ENCODE results near the gene ABCC9. TPM values are rescaled to one million over a fixed set of nuclear protein-coding genes. Genes with fewer than 3 reads are reported as not detected.

The ABCC9 gene
- total and polyA plus RNA-seq, 12 donors = 8.7 to 128 (median 90.0) TPM

DNA sequence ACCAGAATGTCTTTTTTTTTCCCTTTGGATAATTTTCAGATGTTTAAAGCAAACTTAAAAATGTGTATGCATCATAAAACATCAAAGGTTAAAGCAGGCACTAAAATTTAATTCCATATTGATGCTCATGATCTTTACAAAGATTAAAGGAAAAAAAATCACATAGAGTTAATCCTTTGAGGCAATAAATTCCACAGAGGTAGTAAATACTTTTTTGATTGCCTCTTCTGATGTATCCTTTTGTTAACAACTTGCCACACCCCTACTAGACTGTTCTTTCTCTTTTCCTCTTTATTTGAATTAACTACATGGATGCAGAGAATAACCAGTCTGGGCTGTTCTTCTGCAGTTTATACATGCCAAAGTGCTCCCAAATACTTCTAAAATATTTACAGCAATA is 121.5 kb downstream of the ABCC9 start:
- TF ChIP-seq, protein P1, sequence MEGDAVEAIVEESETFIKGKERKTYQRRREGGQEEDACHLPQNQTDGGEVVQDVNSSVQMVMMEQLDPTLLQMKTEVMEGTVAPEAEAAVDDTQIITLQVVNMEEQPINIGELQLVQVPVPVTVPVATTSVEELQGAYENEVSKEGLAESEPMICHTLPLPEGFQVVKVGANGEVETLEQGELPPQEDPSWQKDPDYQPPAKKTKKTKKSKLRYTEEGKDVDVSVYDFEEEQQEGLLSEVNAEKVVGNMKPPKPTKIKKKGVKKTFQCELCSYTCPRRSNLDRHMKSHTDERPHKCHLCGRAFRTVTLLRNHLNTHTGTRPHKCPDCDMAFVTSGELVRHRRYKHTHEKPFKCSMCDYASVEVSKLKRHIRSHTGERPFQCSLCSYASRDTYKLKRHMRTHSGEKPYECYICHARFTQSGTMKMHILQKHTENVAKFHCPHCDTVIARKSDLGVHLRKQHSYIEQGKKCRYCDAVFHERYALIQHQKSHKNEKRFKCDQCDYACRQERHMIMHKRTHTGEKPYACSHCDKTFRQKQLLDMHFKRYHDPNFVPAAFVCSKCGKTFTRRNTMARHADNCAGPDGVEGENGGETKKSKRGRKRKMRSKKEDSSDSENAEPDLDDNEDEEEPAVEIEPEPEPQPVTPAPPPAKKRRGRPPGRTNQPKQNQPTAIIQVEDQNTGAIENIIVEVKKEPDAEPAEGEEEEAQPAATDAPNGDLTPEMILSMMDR (IDR thresholded peaks at IDR 0.05) = no peak
- H3K9me3 ChIP-seq = no peaks in the 10 kb centered on the region
- no peak for ATAC-seq
- no peaks in the 10 kb centered on the region for H3K27me3 ChIP-seq
- intact Hi-C loops (cut with DNase I) = loop anchor here in 2 of 10 donors (5.0 to 10.0 kb wide), 3 partner anchors 42 to 105 kb away; partner anchors contain the start of gene KCNJ8 (in 1 of the 2)
- peaks cover 0 to 18% (median 0%) of the 10 kb centered on the region in 9 donors for H3K36me3 ChIP-seq
- H3K4me3 ChIP-seq = no peak overlapping the region
- peaks cover 0 to 48% (median 12%) of the 10 kb centered on the region in 9 donors for H3K4me1 ChIP-seq
- no peak for DNase-seq
- H3K27ac ChIP-seq = peak overlapping the region in 6 of 10 donors; percentile 6 to 63 (median 38)

DNA sequence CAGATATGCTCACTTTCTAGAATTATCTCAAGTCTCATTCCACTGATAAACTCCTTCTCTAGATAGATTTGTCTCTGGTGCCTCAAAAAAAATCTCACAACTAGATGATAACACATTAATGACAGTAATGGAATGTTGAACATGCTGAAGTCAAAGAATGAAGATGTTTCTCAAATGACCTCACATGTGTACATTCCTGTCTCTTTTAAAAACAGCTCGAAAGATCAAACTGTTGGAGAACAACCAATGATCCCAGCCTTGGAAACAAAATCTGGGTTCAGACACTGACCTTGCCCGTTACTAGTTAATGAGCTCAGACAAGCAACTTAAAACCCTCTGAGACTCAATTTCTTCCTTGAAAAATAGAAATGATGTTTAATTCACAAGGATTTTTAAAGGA is 122.0 kb downstream of the ABCC9 start:
- ATAC-seq (peak in 1 of 8 donors; percentile 13), DNase-seq (no peak)
- 19 to 22% methylated on average over 2 of the region's 2 CpGs for WGBS, 2 donors
- H3K36me3 ChIP-seq = peaks cover 0 to 23% (median 0%) of the 10 kb centered on the region in 9 donors
- intact Hi-C loops (cut with DNase I) = loop anchor here in 2 of 10 donors (5.0 to 10.0 kb wide), 3 partner anchors 42 to 104 kb away; partner anchors contain the start of gene KCNJ8 (in 1 of the 2)
- no peaks in the 10 kb centered on the region for H3K9me3 ChIP-seq
- peaks cover 0 to 50% (median 12%) of the 10 kb centered on the region in 9 donors for H3K4me1 ChIP-seq
- no peaks in the 10 kb centered on the region for H3K27me3 ChIP-seq
- TF ChIP-seq, protein P1 (IDR thresholded peaks at IDR 0.05) = no peak
- no peak overlapping the region for H3K4me3 ChIP-seq
- H3K27ac ChIP-seq = peak overlapping the region in 6 of 10 donors; percentile 6 to 63 (median 38)

DNA sequence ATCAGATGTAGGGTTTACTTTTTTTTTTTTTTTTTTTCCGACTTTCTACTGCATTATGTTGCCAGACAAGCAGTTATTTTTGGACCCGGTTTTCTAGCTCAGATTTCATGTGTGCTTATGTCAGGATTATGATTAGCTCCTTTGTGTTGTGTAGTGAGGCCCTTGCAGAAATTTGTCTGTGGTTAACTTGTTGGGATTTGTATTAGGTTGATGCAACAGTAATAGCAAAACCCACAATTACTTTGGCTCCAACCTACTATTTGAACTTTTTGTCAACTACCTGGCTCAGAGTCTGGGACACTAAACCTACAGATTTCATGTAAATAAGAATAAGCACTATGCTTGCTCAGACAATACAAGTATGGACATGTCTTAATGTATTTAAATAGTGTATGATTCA is 122.6 kb downstream of the ABCC9 start:
- H3K27me3 ChIP-seq = no peaks in the 10 kb centered on the region
- 7 to 25% methylated on average over 2 of the region's 2 CpGs for WGBS, 2 donors
- peak in 5 of 8 donors; percentile 40 to 67 (median 48) for ATAC-seq
- H3K9me3 ChIP-seq = no peaks in the 10 kb centered on the region
- intact Hi-C loops (cut with DNase I) = loop anchor here in 2 of 10 donors (5.0 to 10.0 kb wide), 3 partner anchors 41 to 104 kb away; partner anchors contain the start of gene KCNJ8 (in 1 of the 2)
- no peak for DNase-seq
- peaks cover 0 to 29% (median 0%) of the 10 kb centered on the region in 9 donors for H3K36me3 ChIP-seq
- H3K4me1 ChIP-seq = peaks cover 0 to 54% (median 12%) of the 10 kb centered on the region in 9 donors
- TF ChIP-seq, protein P1 (IDR thresholded peaks at IDR 0.05) = no peak
- H3K4me3 ChIP-seq = no peak overlapping the region
- H3K27ac ChIP-seq = peak overlapping the region in 5 of 10 donors; percentile 6 to 63 (median 55)

DNA sequence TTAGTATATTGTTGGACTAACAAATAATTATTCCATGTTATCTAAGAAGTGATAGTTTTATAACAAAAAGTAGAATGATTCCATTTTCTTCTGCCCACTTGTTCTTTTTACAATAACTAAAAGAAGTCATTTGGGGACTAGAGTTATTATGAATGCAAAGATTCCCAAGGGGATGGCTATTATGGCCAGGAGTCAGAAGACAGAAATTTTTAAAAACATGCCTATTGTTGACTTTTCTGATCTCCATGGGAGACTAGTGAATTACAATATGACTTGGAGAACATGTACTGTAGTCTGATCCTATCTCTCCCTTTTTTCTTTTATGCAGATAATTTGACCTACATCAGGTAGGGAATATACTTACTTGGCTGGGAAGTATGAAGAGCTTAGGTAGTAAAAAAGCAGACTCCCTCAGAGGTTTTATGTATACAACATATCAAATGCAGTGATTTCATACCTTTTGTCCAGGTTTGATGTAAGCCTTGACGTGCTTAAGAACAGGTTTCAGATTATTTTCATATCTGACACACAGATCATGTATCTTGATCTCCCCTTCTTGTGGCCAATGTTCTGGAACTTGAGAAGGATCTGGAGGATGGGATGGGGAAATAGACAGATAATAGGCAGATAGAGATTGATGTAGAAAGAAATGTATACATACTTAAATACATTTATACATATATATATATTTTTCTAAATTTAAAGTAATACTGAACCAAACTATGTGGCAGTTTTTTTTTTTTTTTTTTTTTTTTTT is 125.7 kb downstream of the ABCC9 start:
- WGBS, 2 donors = 70 to 78% methylated on average over 1 of the region's 1 CpG
- intact Hi-C loops (cut with DNase I) = loop anchor here in 2 of 10 donors (5.0 to 10.0 kb wide), 3 partner anchors 38 to 101 kb away; partner anchors contain the start of gene KCNJ8 (in 1 of the 2)

More for the DNA sequence above, 125.7 kb downstream of the ABCC9 start:
- Histone ChIP-seq H3K27ac (peak overlapping the region in 2 of 10 donors; percentile 15 to 41), H3K4me1 (peaks cover 0 to 43% (median 11%) of the 10 kb centered on the region in 9 donors), H3K27me3 (no peaks in the 10 kb centered on the region), H3K9me3 (peaks cover 0 to 2% (median 0%) of the 10 kb centered on the region in 11 donors), H3K4me3 (no peak overlapping the region), H3K36me3 (peaks cover 0 to 49% (median 0%) of the 10 kb centered on the region in 9 donors)
- TF ChIP-seq, protein P1 (IDR thresholded peaks at IDR 0.05) = no peak
- ATAC-seq = peak in 3 of 8 donors; percentile 22 to 47 (median 27)
- DNase-seq = no peak
